OCI-LY7 (cell line): ENCODE data around the gene DPEP2NB. TPM values are rescaled to one million over a fixed set of nuclear protein-coding genes. Genes with fewer than 3 reads are reported as not detected.
"Not testable (repeated sequence)": the region's sequence is repeated elsewhere in the genome, so short reads cannot be mapped to it uniquely, and the experiment has no call there.

ENCODE experiments used
- BruUV-seq: library from RNA; stranded (reverse); fragments of 400-500 nt; replicated peaks from 2 replicates; lab custom pipeline; 2021; lab: Mats Ljungman, UMichigan
- CTCF ChIA-PET: fragments of 300-600 bp; sonication (Branson Sonifier 250); formaldehyde crosslinking; loops from one replicate; lab custom pipeline; 2022; ENCODE audit warnings: antibody characterized with exemption; ENCODE audit not compliant: unreplicated experiment; lab: Charles Lee
- POLR2A ChIA-PET: fragments of 300-600 bp; sonication (Branson Sonifier 250); formaldehyde crosslinking; loops from one replicate; lab custom pipeline; 2022; ENCODE audit warnings: antibody characterized with exemption; lab: Charles Lee
- DNase-seq: peaks from one replicate; pipeline ENCODE4 v3.0.0-alpha.2; 2015; ENCODE audit warnings: low spot score
- H2AFZ ChIP-seq: fragments of 200-600 bp; sonication (generic), shearing (Covaris generic); 2 replicates; pipeline ENCODE4 v1.6.1; 2014; ENCODE audit warnings: mild to moderate bottlenecking, antibody characterized with exemption, low read length, moderate library complexity
- H3K27ac ChIP-seq: fragments of 200-600 bp; sonication (generic); 2 replicates; pipeline ENCODE4 v1.5.1; 2014; ENCODE audit warnings: mixed run types, low read depth, mild to moderate bottlenecking, moderate library complexity, low read length, inconsistent platforms; ENCODE audit not compliant: poor library complexity, severe bottlenecking
- H3K36me3 ChIP-seq: fragments of 200-600 bp; sonication (generic); 2 replicates; pipeline ENCODE4 v1.6.1; 2014; ENCODE audit warnings: mild to moderate bottlenecking, antibody characterized with exemption, low read length, moderate library complexity, mixed read lengths; ENCODE audit not compliant: insufficient read depth
- H3K4me1 ChIP-seq: fragments of 200-600 bp; sonication (generic); 2 replicates; pipeline ENCODE4 v1.5.1; 2014; ENCODE audit warnings: mild to moderate bottlenecking, low read length; ENCODE audit not compliant: insufficient read depth, poor library complexity, severe bottlenecking
- H3K4me2 ChIP-seq: fragments of 200-600 bp; sonication (generic); 2 replicates; pipeline ENCODE4 v1.6.1; 2014; ENCODE audit warnings: mild to moderate bottlenecking, low read length
- H3K4me3 ChIP-seq: fragments of 200-600 bp; sonication (generic); 2 replicates; pipeline ENCODE4 v1.5.1; 2014; ENCODE audit warnings: mild to moderate bottlenecking, low read depth, low read length; ENCODE audit not compliant: poor library complexity, severe bottlenecking
- H3K79me2 ChIP-seq: fragments of 200-600 bp; sonication (generic); 2 replicates; pipeline ENCODE4 v1.6.1; 2016; ENCODE audit warnings: low read depth, mild to moderate bottlenecking, low read length, moderate library complexity, mixed read lengths; ENCODE audit not compliant: insufficient read depth
- H3K9me2 ChIP-seq: fragments of 200-600 bp; sonication (generic); 2 replicates; pipeline ENCODE4 v1.6.1; 2016; ENCODE audit warnings: mild to moderate bottlenecking, low read length, mixed read lengths; ENCODE audit not compliant: insufficient read depth
- H3K9me3 ChIP-seq: fragments of 200-600 bp; sonication (generic); 2 replicates; pipeline ENCODE4 v1.6.1; 2014; ENCODE audit warnings: mild to moderate bottlenecking, mixed run types, low read length, mixed read lengths
- H4K20me1 ChIP-seq: fragments of 200-600 bp; sonication (generic); 2 replicates; pipeline ENCODE4 v1.6.1; 2014; ENCODE audit warnings: mild to moderate bottlenecking, antibody characterized with exemption, low read length, moderate library complexity, mixed read lengths; ENCODE audit not compliant: insufficient read depth
- CTCF ChIP-seq: fragments of 200-600 bp; sonication (generic); conservative IDR thresholded peaks from 2 replicates; pipeline ENCODE4 v1.5.1; 2014; ENCODE audit warnings: mild to moderate bottlenecking, antibody characterized with exemption, low read length, moderate library complexity, mixed read lengths
- EZH2phosphoT487 ChIP-seq: fragments of 200-600 bp; sonication (generic); IDR thresholded peaks from 2 replicates; pipeline ENCODE4 v1.6.1; 2018; ENCODE audit warnings: low read depth, borderline replicate concordance, mild to moderate bottlenecking, mixed run types, antibody characterized with exemption, low read length, moderate library complexity, mixed read lengths
- intact Hi-C: fragments of 100-400 bp; cut with micrococcal nuclease; formaldehyde crosslinking; loops from one replicate; pipeline ENCODE4 v1.10.0; 2022; ENCODE audit not compliant: unreplicated experiment
- total RNA-seq, 2 experiments: library from RNA; depleted of rRNA in 1 of 2; stranded (reverse); fragments of >200 nt in 1 of 2; shearing (Covaris generic) in 1 of 2; gene quantifications; 2 replicates each; pipeline ENCODE4 v1.2.3, GENCODE V29; 2014 to 2022

Gene DPEP2NB
- total RNA-seq, 2 experiments from 2014 or later, result not detected

DNA sequence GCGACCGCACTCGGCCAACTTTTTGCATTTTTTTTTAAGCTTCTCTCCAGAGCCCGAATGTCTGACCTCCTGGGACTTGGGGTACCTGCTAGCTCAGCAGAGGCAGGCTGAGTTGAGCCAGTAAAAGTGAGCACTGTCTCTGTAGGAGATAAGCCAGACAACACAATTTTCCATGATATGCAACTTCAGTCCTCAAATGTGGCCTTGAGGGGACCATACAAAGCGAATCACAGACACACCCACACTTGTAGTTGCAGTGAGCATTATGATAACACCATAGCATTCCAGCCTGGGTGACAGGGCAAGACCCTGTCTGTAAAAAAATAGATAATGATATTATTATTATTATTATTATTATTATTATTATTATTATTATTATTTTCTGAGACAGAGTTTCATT, 19.0 kb downstream of the DPEP2NB start:
- TF ChIP-seq EZH2phosphoT487, result no peak
- TF ChIP-seq CTCF, result no peak
- no peaks in the 10 kb centered on the region for H3K36me3 ChIP-seq
- no peaks in the 10 kb centered on the region for H3K9me3 ChIP-seq
- no TSS peak for BruUV-seq
- H3K4me3 ChIP-seq, result no peak overlapping the region
- no peak overlapping the region for H3K4me2 ChIP-seq
- H3K79me2 ChIP-seq, result no peaks in the 10 kb centered on the region
- H3K27ac ChIP-seq, result no peak overlapping the region
- H3K9me2 ChIP-seq, result no peaks in the 10 kb centered on the region
- peaks cover 35% of the 10 kb centered on the region for H3K4me1 ChIP-seq
- no peak overlapping the region for H2AFZ ChIP-seq
- DNase-seq, result no peak
- CTCF ChIA-PET, result no interaction called here
- intact Hi-C loops, result no loop called here
- no peaks in the 10 kb centered on the region for H4K20me1 ChIP-seq
- POLR2A ChIA-PET, result interaction anchor here (0.7 kb wide), 1 partner anchor 73 kb away, joined by 3 read pairs; no protein-coding TSS in a partner anchor

DNA sequence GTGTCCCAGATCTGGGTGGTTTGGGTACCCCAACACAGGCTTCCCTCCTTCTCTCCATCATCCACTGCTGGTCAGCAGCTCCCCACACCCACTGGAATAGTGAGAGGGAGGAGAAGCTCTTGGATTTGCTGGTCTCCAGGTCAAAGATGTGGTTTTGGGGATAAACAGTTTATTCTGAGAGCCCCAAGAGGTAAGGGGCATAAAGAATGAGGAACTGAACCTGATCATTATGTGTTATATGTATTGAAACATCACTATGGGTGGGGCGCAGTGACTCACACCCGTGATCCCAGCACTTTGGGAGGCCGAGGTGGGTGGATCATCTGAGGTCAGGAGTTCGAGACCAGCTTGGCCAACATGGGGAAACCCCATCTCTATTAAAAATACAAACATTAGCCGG, 20.3 kb downstream of the DPEP2NB start:
- Histone ChIP-seq H3K4me3 (no peak overlapping the region), H3K4me2 (no peak overlapping the region), H3K27ac (no peak overlapping the region), H3K9me3 (no peaks in the 10 kb centered on the region), H3K4me1 (peaks cover 31% of the 10 kb centered on the region), H2AFZ (no peak overlapping the region), H3K36me3 (no peaks in the 10 kb centered on the region), H3K79me2 (no peaks in the 10 kb centered on the region), H4K20me1 (no peaks in the 10 kb centered on the region), H3K9me2 (no peaks in the 10 kb centered on the region)
- no peak for DNase-seq
- BruUV-seq, result no TSS peak
- no peak for TF ChIP-seq EZH2phosphoT487
- no peak for TF ChIP-seq CTCF
- ChIA-PET CTCF (no interaction called here), POLR2A (interaction anchor here (0.7 kb wide), 1 partner anchor 315 kb away, joined by 3 read pairs; the partner anchor contains the start of genes PRMT7 and SLC7A6OS)
- intact Hi-C loops, result no loop called here

DNA sequence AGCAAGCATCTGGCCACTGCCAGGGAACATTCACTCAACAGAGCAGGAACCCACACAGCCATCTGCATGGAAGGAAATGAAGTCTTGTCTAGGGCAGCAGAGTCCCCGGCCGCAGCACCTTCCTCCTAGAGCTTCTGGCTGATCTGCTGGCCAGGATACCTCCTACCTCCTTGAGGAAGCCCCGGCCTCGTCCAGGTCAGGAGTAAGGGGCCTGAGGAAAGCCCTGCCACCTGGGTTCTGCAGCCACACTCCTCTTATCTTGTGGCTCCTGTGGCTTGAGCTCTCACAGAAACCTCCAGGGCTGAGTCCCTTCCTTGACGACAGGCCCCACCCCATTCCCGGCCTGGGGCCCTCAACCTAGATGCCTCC, 21.7 kb downstream of the DPEP2NB start:
- DNase-seq, intact Hi-C loops: not testable (repeated sequence)

More for the DNA sequence above, 21.7 kb downstream of the DPEP2NB start:
- peaks cover 17% of the 10 kb centered on the region for H3K4me1 ChIP-seq
- peak overlapping the region; percentile 64; the same call in 1 of the 2 replicates for H3K4me2 ChIP-seq
- H3K4me3 ChIP-seq, H3K36me3 ChIP-seq, H3K79me2 ChIP-seq, H3K9me2 ChIP-seq, H3K9me3 ChIP-seq, H4K20me1 ChIP-seq, H3K27ac ChIP-seq, BruUV-seq: not testable (repeated sequence)
- CTCF ChIA-PET, result interaction anchor here (0.6 to 1.2 kb wide), 3 partner anchors 11 to 80 kb away, joined by 3 to 5 read pairs (median 3); no protein-coding TSS in a partner anchor
- peak overlapping the region; percentile 87; the same call in 1 of the 2 replicates for H2AFZ ChIP-seq
- POLR2A ChIA-PET, result interaction anchor here (0.7 to 0.9 kb wide), 2 partner anchors 11 to 47 kb away, joined by 3 to 6 read pairs; no protein-coding TSS in a partner anchor
